Muscle layer of colon (tissue), 2 donors: ENCODE measurements around the gene TFF1.

Source experiments
- H3K27ac ChIP-seq: one replicate; pipeline ENCODE4 v1.7.0; 2013; ENCODE audit warnings: low read depth, mild to moderate bottlenecking, low read length, moderate library complexity
- H3K27me3 ChIP-seq, 2 donors: one replicate each; pipeline ENCODE4 v1.7.0; 2013; ENCODE audit warnings: low read length in 2 of 2, mild to moderate bottlenecking in 2 of 2; ENCODE audit not compliant: insufficient read depth in 2 of 2, control insufficient read depth in 1 of 2
- H3K36me3 ChIP-seq: one replicate; pipeline ENCODE4 v1.7.0; 2013; ENCODE audit warnings: mild to moderate bottlenecking, low read length; ENCODE audit not compliant: insufficient read depth
- H3K4me1 ChIP-seq: one replicate; pipeline ENCODE4 v1.7.0; 2013; ENCODE audit warnings: mild to moderate bottlenecking, low read length; ENCODE audit not compliant: insufficient read depth
- H3K4me3 ChIP-seq, 2 donors: one replicate each; pipeline ENCODE4 v1.7.0; 2013; ENCODE audit warnings: low read length in 2 of 2, low read depth in 1 of 2, mild to moderate bottlenecking in 1 of 2, moderate library complexity in 1 of 2
- H3K9ac ChIP-seq: one replicate; pipeline ENCODE4 v1.7.0; 2013; ENCODE audit warnings: low read length
- H3K9me3 ChIP-seq: one replicate; pipeline ENCODE4 v1.7.0; 2013; ENCODE audit warnings: mild to moderate bottlenecking, low read length
- donor health status: abdominal sarcoma.
- donor health status: Adenocarcinoma of cecum.

TFF1 gene

DNA sequence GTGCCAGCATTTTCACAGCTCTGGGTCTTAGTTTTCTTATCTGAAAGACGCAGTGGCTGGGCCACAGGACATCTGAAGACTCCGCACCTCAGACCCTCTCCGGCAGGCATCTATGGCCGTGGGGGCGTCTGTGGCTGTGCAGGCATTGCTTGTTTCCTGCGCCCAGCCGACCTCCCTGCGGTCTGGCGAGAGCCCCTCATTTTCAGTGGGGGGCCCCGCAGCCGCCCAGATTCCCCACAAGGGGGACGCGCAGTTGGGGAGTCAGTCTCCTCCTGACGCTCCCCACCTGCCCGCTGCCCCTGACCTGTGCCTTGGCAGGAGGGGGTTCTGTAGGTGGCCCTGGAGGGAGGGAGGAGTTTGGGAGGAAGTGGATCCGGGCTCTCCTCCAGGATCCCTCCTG, 3.5 kb upstream of the TFF1 start:
- Histone ChIP-seq H3K27ac (no peak overlapping the region), H3K36me3 (no peaks in the 10 kb centered on the region), H3K27me3 (peaks cover 0 to 6% of the 10 kb centered on the region in 2 donors), H3K9me3 (no peaks in the 10 kb centered on the region), H3K9ac (no peak overlapping the region), H3K4me1 (no peaks in the 10 kb centered on the region), H3K4me3 (no peak overlapping the region)

DNA sequence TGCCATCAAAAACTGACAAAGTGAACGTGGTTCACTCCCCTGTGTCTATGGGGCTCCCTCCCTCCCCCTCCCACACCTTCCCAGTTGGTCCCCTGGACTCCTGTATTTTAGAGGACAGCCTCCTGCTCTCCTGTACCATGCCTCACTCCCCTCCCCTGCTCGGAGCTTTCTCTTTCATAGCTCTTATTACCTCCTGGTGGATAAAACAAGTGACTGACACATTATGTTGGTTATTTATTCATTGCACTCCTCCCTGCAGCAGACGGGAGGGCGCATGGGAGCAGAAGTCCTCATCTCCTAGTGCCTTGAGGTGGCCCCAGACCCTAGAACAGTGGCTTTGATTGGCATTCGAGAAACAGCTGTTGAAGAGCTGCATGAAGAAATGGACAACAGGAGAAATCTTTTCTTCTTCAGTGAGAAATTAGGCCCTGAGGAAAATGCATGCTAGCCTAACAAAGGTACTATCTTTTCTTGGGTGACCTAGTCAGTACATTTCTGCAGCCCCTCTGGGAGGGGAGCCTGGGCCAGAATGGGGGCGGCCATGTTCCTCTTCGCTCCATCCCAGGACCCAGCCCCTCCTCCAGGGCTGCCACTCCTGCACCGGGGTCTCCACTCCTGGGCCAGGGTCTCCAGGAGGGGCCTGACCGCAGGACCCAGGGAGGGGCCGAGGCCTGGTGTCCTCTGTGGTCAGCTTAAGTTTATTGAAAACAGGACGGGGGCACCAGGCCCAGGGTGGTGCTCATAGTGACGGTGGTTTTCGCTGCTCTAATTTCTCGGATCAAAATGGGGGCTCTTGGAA, 1.2 kb upstream of the TFF1 start:
- H3K4me1 ChIP-seq = no peaks in the 10 kb centered on the region
- no peak overlapping the region for H3K9ac ChIP-seq
- no peak overlapping the region for H3K4me3 ChIP-seq
- H3K36me3 ChIP-seq = no peaks in the 10 kb centered on the region
- H3K9me3 ChIP-seq = no peaks in the 10 kb centered on the region
- no peak overlapping the region for H3K27ac ChIP-seq
- peaks cover 0 to 14% of the 10 kb centered on the region in 2 donors for H3K27me3 ChIP-seq

DNA sequence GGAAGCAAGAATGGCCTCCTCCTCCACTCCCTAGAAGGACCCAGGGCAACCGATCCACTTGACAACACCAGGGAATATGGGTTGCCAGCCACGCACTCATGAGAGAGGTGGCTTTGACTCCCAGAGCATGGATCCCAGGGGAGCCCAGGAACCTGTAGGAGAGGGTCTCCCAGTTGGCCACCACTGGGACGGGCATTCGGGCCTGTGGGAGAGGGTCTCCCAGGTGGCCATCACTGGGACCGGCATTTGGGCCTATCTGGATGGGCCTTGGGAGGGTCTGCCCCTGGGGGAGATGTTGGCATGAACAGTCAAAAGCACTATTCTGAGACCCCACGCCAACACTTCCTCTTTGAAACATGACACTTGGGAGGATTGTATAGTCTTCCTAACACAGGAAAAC, 565 bp downstream of the TFF1 start:
- Histone ChIP-seq H3K27me3 (peaks cover 0 to 10% of the 10 kb centered on the region in 2 donors), H3K36me3 (no peaks in the 10 kb centered on the region)

GRCh38 chr21:42364304-42364865, 1.9 kb downstream of the TFF1 start:
- Histone ChIP-seq H3K27me3 (peaks cover 0 to 16% of the 10 kb centered on the region in 2 donors), H3K9me3 (peaks cover 7% of the 10 kb centered on the region), H3K27ac (no peak overlapping the region), H3K36me3 (no peaks in the 10 kb centered on the region), H3K4me3 (no peak overlapping the region), H3K9ac (no peak overlapping the region), H3K4me1 (no peaks in the 10 kb centered on the region)

More for the DNA sequence above, 565 bp downstream of the TFF1 start:
- H3K4me1 ChIP-seq = no peaks in the 10 kb centered on the region
- H3K9me3 ChIP-seq = no peaks in the 10 kb centered on the region
- H3K4me3 ChIP-seq = no peak overlapping the region
- H3K27ac ChIP-seq = no peak overlapping the region
- H3K9ac ChIP-seq = no peak overlapping the region

DNA sequence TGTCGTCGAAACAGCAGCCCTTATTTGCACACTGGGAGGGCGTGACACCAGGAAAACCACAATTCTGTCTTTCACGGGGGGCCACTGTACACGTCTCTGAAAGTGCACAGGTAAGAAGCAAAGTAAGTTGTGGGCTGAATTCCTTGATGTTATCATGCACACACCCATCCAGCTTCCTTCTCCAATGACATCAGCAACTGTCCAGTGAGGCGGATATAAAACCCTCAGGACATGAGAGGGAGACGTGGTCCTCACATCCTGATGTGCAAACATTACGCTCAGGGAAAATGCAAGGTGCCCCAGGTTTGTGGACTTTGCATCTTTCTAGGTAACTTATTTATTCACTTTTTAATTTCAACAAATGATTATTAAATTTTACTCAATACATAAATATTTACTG, 3.0 kb downstream of the TFF1 start:
- no peaks in the 10 kb centered on the region for H3K4me1 ChIP-seq
- no peak overlapping the region for H3K4me3 ChIP-seq
- H3K9ac ChIP-seq = no peak overlapping the region
- H3K27ac ChIP-seq = no peak overlapping the region
- H3K9me3 ChIP-seq = peaks cover 7% of the 10 kb centered on the region
- peaks cover 0 to 16% of the 10 kb centered on the region in 2 donors for H3K27me3 ChIP-seq
- H3K36me3 ChIP-seq = no peaks in the 10 kb centered on the region

DNA sequence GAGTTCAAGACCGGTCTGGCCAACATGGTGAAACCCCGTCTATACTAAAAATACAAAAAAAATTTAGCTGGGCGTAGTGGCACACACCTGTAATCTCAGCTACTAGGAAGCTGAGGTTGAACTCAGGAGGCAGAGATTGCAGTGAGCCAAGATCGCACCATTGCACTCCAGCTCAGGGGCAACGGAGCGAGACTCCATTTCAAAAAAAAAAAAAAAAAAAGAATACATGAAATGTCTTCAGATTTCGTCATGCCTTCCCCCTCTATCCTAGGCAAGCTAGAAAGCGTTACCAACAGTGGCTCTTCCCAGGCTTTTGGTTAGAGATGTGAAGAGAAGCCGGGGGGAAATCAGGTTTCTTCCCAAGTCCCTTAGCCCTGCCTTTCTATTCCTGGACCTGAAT, 3.6 kb downstream of the TFF1 start:
- Histone ChIP-seq H3K9ac (no peak overlapping the region), H3K27ac (no peak overlapping the region), H3K27me3 (peaks cover 0 to 16% of the 10 kb centered on the region in 2 donors), H3K9me3 (peaks cover 7% of the 10 kb centered on the region), H3K4me1 (no peaks in the 10 kb centered on the region), H3K4me3 (no peak overlapping the region), H3K36me3 (no peaks in the 10 kb centered on the region)

DNA sequence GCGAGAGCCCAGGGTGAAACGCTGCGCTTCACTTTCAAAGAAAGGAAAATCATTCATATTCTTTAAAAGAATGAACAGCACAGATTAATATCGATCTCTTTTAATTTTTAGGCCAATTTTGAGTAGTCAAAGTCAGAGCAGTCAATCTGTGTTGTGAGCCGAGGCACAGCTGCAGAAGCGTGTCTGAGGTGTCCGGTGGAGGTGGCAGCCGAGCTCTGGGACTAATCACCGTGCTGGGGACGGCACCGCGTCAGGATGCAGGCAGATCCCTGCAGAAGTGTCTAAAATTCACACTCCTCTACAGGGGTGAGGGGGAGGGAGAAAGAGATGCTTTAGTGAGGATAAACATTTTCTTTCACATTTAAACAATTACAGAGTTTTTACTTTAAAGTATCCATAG, 4.1 kb downstream of the TFF1 start:
- Histone ChIP-seq H3K4me3 (no peak overlapping the region), H3K4me1 (no peaks in the 10 kb centered on the region), H3K9ac (no peak overlapping the region), H3K27ac (no peak overlapping the region), H3K27me3 (peaks cover 0 to 16% of the 10 kb centered on the region in 2 donors), H3K9me3 (peaks cover 7% of the 10 kb centered on the region), H3K36me3 (no peaks in the 10 kb centered on the region)

GRCh38 chr21:42361286-42361685, 5.0 kb downstream of the TFF1 start:
- no peak overlapping the region for H3K4me3 ChIP-seq
- H3K27me3 ChIP-seq = peaks cover 0 to 16% of the 10 kb centered on the region in 2 donors
- no peaks in the 10 kb centered on the region for H3K4me1 ChIP-seq
- no peaks in the 10 kb centered on the region for H3K36me3 ChIP-seq
- H3K9ac ChIP-seq = no peak overlapping the region
- H3K9me3 ChIP-seq = peaks cover 7% of the 10 kb centered on the region
- no peak overlapping the region for H3K27ac ChIP-seq

- Histone ChIP-seq H3K9me3 (peaks cover 7% of the 10 kb centered on the region), H3K4me1 (no peaks in the 10 kb centered on the region), H3K9ac (no peak overlapping the region), H3K36me3 (no peaks in the 10 kb centered on the region), H3K27ac (no peak overlapping the region), H3K27me3 (peaks cover 0 to 16% of the 10 kb centered on the region in 2 donors), H3K4me3 (no peak overlapping the region)
These were observed 6.0 kb downstream of the TFF1 start for GRCh38 chr21:42360317-42360716.

DNA sequence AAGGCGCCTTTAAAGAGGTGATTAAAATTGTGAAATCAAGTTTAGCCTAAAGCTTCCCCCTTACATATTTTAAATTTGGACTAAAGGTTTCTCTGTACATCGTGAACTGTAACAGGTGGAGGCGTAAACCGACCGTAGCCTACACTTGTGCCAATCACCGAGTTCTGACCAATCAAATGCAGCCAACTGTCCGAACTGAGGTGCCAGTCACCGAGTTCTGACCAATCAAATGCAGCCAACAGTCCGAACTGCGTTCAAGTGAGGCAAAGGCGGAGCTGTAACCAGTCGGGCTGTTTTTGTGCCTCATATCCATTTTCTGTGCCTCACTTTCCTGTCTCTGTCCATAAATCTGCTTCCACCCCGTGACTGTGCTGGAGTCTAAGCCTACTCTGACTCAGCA, 7.4 kb downstream of the TFF1 start:
- Histone ChIP-seq H3K4me1 (no peaks in the 10 kb centered on the region), H3K4me3 (no peak overlapping the region), H3K27me3 (peaks cover 0 to 8% of the 10 kb centered on the region in 2 donors), H3K36me3 (no peaks in the 10 kb centered on the region), H3K27ac (no peak overlapping the region), H3K9ac (no peak overlapping the region), H3K9me3 (peaks cover 7% of the 10 kb centered on the region)

DNA sequence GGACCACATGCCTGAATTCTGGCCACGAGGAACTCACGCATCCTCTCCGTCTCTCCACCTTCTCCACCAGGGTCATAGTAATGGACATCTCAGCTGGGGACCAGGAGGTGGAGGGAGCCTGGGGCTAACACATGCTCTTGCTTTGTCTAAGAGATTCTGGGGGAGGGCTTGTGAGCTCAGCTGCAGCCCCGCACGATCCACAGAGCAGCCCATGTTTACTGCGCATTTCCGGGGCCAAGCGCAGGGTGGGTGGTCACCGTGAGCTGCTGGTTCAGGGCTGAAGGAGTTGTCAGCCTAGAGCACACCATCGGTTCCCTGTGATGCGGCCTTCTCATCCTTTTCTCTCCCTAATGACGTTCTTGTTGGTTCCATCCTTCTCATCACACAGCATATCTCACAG, 8.1 kb downstream of the TFF1 start:
- peaks cover 7% of the 10 kb centered on the region for H3K9me3 ChIP-seq
- H3K9ac ChIP-seq = no peak overlapping the region
- H3K4me3 ChIP-seq = no peak overlapping the region
- H3K27me3 ChIP-seq = peaks cover 0 to 8% of the 10 kb centered on the region in 2 donors
- H3K4me1 ChIP-seq = no peaks in the 10 kb centered on the region
- H3K36me3 ChIP-seq = no peaks in the 10 kb centered on the region
- no peak overlapping the region for H3K27ac ChIP-seq

DNA sequence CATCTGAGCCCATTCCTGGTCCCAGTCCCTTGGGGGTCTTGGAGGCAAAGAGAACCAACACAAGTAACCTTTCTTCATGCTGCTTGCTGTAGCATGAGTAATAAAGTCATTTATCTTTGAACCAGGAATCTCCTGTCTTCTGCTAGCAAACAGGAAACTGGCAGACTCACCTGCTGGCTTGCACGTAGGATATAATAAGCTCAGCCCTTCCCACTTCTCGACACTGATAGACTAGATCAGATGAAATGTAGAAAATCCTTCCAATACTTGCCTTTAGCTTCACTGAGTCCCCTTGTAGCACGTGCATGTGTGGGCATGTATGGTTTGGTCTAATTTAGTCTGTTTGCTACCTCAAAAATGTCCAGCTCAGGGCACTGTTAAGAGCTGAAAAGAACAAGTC, 9.0 kb downstream of the TFF1 start:
- no peaks in the 10 kb centered on the region for H3K36me3 ChIP-seq
- H3K4me3 ChIP-seq = no peak overlapping the region
- no peak overlapping the region for H3K27ac ChIP-seq
- H3K27me3 ChIP-seq = peaks cover 0 to 8% of the 10 kb centered on the region in 2 donors
- no peaks in the 10 kb centered on the region for H3K4me1 ChIP-seq
- H3K9ac ChIP-seq = no peak overlapping the region
- H3K9me3 ChIP-seq = peaks cover 7% of the 10 kb centered on the region
